ENCODE results near the gene GLIS1.

GRCh38 chr1:53573931-53574330 lies 165.0 kb downstream of the GLIS1 start:
- TF ChIP-seq CTCF (conservative IDR thresholded peaks at IDR 0.05) (no peak), EZH2 (IDR thresholded peaks at IDR 0.05; ENCODE audit: low read depth) (no peak)

All from PC-9 (cell line).